ENCODE measurements around the gene GIMAP2. TPM values are rescaled to one million over a fixed set of nuclear protein-coding genes. Genes with fewer than 3 reads are reported as not detected.

GIMAP2 gene
- total and polyA plus RNA-seq, 2 of the 13 experiments (the other 11 are each of a cell fraction or from before 2014, with no cell fraction given): 0.49 to 1.4 TPM

DNA sequence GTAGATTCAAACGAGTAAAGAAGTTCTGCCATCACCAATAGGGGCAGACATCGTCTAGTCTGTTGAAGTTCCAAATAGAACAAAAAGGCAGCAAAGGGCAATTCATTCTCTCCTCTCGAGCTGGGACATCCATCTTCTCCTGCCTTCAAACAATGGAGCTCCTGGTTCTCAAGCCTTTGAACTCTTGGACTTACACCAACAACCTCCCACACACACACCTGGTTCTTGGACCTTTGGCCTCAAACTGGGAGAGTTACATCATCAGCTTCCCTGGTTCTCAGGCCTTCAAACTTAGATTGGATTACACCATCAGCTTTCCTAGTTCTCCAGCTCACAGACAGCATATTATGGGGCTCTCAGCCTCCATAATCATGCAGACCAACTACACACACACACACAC, 41.9 kb downstream of the GIMAP2 start (continued):
- TF ChIP-seq ZNF136 (CRISPR knock-in tag; IDR thresholded peaks at IDR 0.05; ENCODE audit: low read depth) (no peak), TBP (CRISPR knock-in tag; IDR thresholded peaks at IDR 0.05) (no peak), ZSCAN20 (CRISPR knock-in tag; IDR thresholded peaks at IDR 0.05; ENCODE audit: borderline replicate concordance) (no peak), ZNF790 (CRISPR knock-in tag; IDR thresholded peaks at IDR 0.05; ENCODE audit: borderline replicate concordance) (no peak), TSC22D2 (CRISPR knock-in tag; IDR thresholded peaks at IDR 0.05; ENCODE audit: borderline replicate concordance) (no peak), NPAS2 (CRISPR knock-in tag; IDR thresholded peaks at IDR 0.05; ENCODE audit: borderline replicate concordance) (no peak), ZNF33B (CRISPR knock-in tag; IDR thresholded peaks at IDR 0.05) (no peak), KLF12 (CRISPR knock-in tag; IDR thresholded peaks at IDR 0.05; ENCODE audit: borderline replicate concordance) (no peak), ZNF577 (CRISPR knock-in tag; IDR thresholded peaks at IDR 0.05; ENCODE audit: borderline replicate concordance, low read depth) (no peak), PRMT3 (CRISPR knock-in tag; IDR thresholded peaks at IDR 0.05; ENCODE audit: borderline replicate concordance, low read depth) (no peak), MTA1 (CRISPR knock-in tag; IDR thresholded peaks at IDR 0.05; ENCODE audit: borderline replicate concordance) (no peak), MTF1 (CRISPR knock-in tag; IDR thresholded peaks at IDR 0.05) (no peak), ZNF773 (CRISPR knock-in tag; IDR thresholded peaks at IDR 0.05; ENCODE audit: borderline replicate concordance) (no peak), ARNT (IDR thresholded peaks at IDR 0.05) (no peak), NR2F1 (CRISPR knock-in tag; IDR thresholded peaks at IDR 0.05) (peak; percentile 59 to 84; a peak in 3 of 4 replicates), MAZ (IDR thresholded peaks at IDR 0.05; ENCODE audit: borderline replicate concordance, low read depth, low read length) (no peak), MAZ (CRISPR knock-in tag; IDR thresholded peaks at IDR 0.05; ENCODE audit: low read depth) (no peak), ZNF234 (CRISPR knock-in tag; conservative IDR thresholded peaks at IDR 0.05) (no peak), JUNB (CRISPR knock-in tag; IDR thresholded peaks at IDR 0.05; ENCODE audit: borderline replicate concordance) (no peak), ZNF264 (CRISPR knock-in tag; IDR thresholded peaks at IDR 0.05) (0 out of 2 replicates have a peak, but pooled peaks have one; percentile 43)
- TF ChIP-seq, protein P1, sequence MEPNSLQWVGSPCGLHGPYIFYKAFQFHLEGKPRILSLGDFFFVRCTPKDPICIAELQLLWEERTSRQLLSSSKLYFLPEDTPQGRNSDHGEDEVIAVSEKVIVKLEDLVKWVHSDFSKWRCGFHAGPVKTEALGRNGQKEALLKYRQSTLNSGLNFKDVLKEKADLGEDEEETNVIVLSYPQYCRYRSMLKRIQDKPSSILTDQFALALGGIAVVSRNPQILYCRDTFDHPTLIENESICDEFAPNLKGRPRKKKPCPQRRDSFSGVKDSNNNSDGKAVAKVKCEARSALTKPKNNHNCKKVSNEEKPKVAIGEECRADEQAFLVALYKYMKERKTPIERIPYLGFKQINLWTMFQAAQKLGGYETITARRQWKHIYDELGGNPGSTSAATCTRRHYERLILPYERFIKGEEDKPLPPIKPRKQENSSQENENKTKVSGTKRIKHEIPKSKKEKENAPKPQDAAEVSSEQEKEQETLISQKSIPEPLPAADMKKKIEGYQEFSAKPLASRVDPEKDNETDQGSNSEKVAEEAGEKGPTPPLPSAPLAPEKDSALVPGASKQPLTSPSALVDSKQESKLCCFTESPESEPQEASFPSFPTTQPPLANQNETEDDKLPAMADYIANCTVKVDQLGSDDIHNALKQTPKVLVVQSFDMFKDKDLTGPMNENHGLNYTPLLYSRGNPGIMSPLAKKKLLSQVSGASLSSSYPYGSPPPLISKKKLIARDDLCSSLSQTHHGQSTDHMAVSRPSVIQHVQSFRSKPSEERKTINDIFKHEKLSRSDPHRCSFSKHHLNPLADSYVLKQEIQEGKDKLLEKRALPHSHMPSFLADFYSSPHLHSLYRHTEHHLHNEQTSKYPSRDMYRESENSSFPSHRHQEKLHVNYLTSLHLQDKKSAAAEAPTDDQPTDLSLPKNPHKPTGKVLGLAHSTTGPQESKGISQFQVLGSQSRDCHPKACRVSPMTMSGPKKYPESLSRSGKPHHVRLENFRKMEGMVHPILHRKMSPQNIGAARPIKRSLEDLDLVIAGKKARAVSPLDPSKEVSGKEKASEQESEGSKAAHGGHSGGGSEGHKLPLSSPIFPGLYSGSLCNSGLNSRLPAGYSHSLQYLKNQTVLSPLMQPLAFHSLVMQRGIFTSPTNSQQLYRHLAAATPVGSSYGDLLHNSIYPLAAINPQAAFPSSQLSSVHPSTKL (CRISPR knock-in tag; IDR thresholded peaks at IDR 0.05): peak; percentile 86
- TF ChIP-seq, protein P2, sequence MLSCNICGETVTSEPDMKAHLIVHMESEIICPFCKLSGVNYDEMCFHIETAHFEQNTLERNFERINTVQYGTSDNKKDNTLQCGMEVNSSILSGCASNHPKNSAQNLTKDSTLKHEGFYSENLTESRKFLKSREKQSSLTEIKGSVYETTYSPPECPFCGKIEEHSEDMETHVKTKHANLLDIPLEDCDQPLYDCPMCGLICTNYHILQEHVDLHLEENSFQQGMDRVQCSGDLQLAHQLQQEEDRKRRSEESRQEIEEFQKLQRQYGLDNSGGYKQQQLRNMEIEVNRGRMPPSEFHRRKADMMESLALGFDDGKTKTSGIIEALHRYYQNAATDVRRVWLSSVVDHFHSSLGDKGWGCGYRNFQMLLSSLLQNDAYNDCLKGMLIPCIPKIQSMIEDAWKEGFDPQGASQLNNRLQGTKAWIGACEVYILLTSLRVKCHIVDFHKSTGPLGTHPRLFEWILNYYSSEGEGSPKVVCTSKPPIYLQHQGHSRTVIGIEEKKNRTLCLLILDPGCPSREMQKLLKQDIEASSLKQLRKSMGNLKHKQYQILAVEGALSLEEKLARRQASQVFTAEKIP (CRISPR knock-in tag; IDR thresholded peaks at IDR 0.05; ENCODE audit: borderline replicate concordance): no peak
- TF ChIP-seq, protein P3, sequence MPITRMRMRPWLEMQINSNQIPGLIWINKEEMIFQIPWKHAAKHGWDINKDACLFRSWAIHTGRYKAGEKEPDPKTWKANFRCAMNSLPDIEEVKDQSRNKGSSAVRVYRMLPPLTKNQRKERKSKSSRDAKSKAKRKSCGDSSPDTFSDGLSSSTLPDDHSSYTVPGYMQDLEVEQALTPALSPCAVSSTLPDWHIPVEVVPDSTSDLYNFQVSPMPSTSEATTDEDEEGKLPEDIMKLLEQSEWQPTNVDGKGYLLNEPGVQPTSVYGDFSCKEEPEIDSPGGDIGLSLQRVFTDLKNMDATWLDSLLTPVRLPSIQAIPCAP (CRISPR knock-in tag; IDR thresholded peaks at IDR 0.05; ENCODE audit: low read depth): no peak
- TF ChIP-seq, protein P4, sequence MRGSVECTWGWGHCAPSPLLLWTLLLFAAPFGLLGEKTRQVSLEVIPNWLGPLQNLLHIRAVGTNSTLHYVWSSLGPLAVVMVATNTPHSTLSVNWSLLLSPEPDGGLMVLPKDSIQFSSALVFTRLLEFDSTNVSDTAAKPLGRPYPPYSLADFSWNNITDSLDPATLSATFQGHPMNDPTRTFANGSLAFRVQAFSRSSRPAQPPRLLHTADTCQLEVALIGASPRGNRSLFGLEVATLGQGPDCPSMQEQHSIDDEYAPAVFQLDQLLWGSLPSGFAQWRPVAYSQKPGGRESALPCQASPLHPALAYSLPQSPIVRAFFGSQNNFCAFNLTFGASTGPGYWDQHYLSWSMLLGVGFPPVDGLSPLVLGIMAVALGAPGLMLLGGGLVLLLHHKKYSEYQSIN (CRISPR knock-in tag; IDR thresholded peaks at IDR 0.05; ENCODE audit: borderline replicate concordance): no peak
